ENCODE data around the gene PHETA2.
"Not testable (repeated sequence)": the region's sequence is repeated elsewhere in the genome, so short reads cannot be mapped to it uniquely, and the experiment has no call there.

PHETA2 gene

GRCh38 chr22:42069801-42070516, 4.1 kb upstream of the PHETA2 start:
- no peak for DNase-seq (ENCODE audit: low spot score)

- peak; percentile 96 for DNase-seq (ENCODE audit: low spot score)
Observed at GRCh38 chr22:42070517-42071422, 3.3 kb upstream of the PHETA2 start, which contains the start of gene NAGA. Gene NAGA, minus strand, starts transcription at chr22:42070812. Its CDS starts 515 bp downstream, at chr22:42070297.

- not testable (repeated sequence) for DNase-seq (ENCODE audit: low spot score)
Observed at GRCh38 chr22:42071508-42071907, 2.5 kb upstream of the PHETA2 start.

- peak; percentile 36 for DNase-seq (ENCODE audit: low spot score)
Observed at GRCh38 chr22:42072606-42073330, 1.3 kb upstream of the PHETA2 start.

- no peak for DNase-seq (ENCODE audit: low spot score)
Observed at GRCh38 chr22:42073621-42074041, 417 bp upstream of the PHETA2 start.

GRCh38 chr22:42074846-42075676, 1.0 kb downstream of the PHETA2 start:
- DNase-seq (ENCODE audit: low spot score): no peak

- DNase-seq (ENCODE audit: low spot score): no peak
Observed at GRCh38 chr22:42076764-42077485, 2.9 kb downstream of the PHETA2 start.

- DNase-seq (ENCODE audit: low spot score): no peak
Observed at GRCh38 chr22:42077486-42078125, 3.6 kb downstream of the PHETA2 start.

GRCh38 chr22:42078469-42079318, 4.6 kb downstream of the PHETA2 start:
- no peak for DNase-seq (ENCODE audit: low spot score)

GRCh38 chr22:42079319-42080251, 5.5 kb downstream of the PHETA2 start, which contains the start of gene SMDT1:
Gene SMDT1, plus strand, starts transcription at chr22:42079700. Its CDS starts 69 bp downstream, at chr22:42079769.
- DNase-seq (ENCODE audit: low spot score): peak; percentile 99

- no peak for DNase-seq (ENCODE audit: low spot score)
Observed at GRCh38 chr22:42080287-42080686, 6.2 kb downstream of the PHETA2 start.

- DNase-seq (ENCODE audit: low spot score): no peak
Observed at GRCh38 chr22:42083119-42083518, 9.1 kb downstream of the PHETA2 start.

- DNase-seq (ENCODE audit: low spot score): no peak
Observed at GRCh38 chr22:42084874-42085273, 10.8 kb downstream of the PHETA2 start.

- no peak for DNase-seq (ENCODE audit: low spot score)
Observed at GRCh38 chr22:42086051-42086450, 12.0 kb downstream of the PHETA2 start.

GRCh38 chr22:42090596-42091454, 16.8 kb downstream of the PHETA2 start, which contains the start of gene NDUFA6:
Gene NDUFA6, minus strand, starts transcription at chr22:42090772. Its CDS starts 28 bp downstream, at chr22:42090744.
- peak; percentile 99 for DNase-seq (ENCODE audit: low spot score)

- no peak for DNase-seq (ENCODE audit: low spot score)
Observed at GRCh38 chr22:42091455-42091782, 17.4 kb downstream of the PHETA2 start.

- no peak for DNase-seq (ENCODE audit: low spot score)
Observed at GRCh38 chr22:42101199-42101598, 27.2 kb downstream of the PHETA2 start.
